GM18858 (cell line): ENCODE results near the gene TMEM201.
A peak's percentile ranks its signal among the peaks of the same experiment; 100 is the strongest.
"Not testable (repeated sequence)": the region's sequence is repeated elsewhere in the genome, so short reads cannot be mapped to it uniquely, and the experiment has no call there.

Experiments used
- ATAC-seq: cut with Tn5 transposase; IDR thresholded peaks from one replicate; pipeline ENCODE4 v1.9.1; 2021; ENCODE audit not compliant: unreplicated experiment

TMEM201 gene, protein sequence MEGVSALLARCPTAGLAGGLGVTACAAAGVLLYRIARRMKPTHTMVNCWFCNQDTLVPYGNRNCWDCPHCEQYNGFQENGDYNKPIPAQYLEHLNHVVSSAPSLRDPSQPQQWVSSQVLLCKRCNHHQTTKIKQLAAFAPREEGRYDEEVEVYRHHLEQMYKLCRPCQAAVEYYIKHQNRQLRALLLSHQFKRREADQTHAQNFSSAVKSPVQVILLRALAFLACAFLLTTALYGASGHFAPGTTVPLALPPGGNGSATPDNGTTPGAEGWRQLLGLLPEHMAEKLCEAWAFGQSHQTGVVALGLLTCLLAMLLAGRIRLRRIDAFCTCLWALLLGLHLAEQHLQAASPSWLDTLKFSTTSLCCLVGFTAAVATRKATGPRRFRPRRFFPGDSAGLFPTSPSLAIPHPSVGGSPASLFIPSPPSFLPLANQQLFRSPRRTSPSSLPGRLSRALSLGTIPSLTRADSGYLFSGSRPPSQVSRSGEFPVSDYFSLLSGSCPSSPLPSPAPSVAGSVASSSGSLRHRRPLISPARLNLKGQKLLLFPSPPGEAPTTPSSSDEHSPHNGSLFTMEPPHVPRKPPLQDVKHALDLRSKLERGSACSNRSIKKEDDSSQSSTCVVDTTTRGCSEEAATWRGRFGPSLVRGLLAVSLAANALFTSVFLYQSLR

DNA sequence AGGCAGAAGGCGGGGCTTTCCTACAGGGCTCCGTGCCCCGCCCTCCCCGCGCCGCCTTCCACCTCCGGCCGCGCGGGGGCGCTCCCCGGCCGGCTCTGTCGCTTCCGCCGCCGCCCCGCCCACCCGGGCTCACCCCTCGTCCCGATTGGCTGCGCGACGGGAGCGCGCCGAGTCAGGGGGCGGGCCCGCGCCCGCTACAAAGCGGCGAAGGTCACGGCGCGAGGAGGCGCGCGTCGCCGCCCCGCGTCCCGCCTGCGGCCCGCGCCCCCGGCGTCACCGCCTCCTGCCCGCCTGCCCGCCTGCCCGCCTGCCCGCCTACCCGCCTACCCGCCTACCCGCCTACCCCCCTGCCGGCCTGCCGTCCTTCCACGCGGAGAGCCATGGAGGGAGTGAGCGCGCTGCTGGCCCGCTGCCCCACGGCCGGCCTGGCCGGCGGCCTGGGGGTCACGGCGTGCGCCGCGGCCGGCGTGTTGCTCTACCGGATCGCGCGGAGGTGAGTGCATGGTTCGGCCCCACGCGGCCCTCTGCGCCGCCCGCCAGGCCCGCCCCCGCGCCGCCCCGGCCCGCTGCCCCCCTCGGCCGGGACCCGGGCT is at the start of gene TMEM201:
Gene TMEM201 (plus strand): TSS at position 361 of the 593 bp plus-strand sequence. CDS start 20 bp downstream, at position 381.
- peak; percentile 54 for ATAC-seq

DNA sequence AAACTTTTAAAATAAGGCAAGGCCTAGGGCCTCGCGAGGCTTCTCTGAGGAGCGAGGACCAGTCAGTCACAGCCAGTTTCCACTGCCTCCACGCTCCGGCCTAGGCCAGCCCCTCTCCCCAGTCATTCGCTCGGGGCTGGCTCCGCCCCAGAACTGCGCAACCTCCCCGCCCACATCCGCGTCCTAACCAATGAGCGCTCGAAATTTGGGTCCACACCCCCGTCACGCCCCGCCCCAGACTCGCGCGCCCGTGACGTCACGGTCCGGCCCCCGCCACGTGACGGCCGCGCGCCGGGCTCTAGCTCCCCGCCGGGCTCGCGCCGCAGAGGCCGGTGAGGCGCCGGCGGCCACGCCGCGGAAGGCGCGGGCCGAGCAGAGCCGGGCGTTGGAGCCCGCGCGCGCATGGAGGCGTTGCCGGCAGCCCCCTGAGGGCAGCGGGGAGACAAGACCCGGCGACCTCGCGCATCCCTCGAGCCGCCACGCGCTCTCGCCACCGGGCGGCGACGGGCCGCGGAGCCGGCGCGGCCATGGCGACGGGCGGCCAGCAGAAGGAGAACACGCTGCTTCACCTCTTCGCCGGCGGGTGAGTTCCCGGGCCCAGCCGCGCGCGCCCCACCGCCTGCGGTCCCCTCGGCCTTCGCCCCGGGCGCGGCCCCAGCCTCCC is 49.4 kb upstream of the TMEM201 start, which contains the start of gene SLC25A33:
Gene SLC25A33 (plus strand): TSS at position 301 of the 664 bp plus-strand sequence. CDS start 227 bp downstream, at position 528.
- peak; percentile 82 for ATAC-seq

DNA sequence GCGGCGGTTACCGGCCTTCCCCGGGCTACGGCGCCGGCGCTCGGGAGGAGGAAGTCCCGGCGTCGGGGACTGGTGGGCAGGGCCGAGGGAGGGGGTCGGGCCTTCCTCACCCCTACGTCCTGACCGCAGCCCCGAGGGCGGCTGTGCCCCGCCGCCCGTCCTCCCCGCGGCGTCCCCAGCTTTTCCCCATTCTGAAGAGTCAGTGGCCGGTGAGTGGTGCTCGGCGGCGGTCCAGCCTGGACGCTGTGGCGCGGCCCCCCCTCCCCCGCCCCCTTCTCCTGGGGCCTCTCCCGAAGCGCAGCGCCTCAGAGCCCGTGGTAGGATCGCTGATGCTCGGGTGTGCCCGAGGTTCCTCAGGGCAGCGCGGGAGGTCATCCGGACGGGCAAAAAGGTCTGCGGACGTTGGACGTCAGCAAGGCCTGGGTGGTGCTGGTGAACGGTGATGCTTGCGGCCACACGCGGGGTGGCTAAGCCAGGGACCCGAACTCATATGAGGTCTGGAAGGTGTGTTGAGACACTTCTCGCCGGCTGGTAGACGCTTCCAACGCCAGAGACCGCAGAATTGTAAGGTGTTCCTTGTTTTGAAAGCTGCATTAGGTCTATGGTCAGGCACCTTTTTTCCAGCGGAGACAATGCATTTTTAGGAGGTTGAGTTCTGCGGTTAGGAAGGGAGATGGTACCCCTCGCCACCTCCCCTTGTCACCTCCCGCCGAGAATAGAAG is 48.7 kb upstream of the TMEM201 start:
- peak; percentile 12 for ATAC-seq

DNA sequence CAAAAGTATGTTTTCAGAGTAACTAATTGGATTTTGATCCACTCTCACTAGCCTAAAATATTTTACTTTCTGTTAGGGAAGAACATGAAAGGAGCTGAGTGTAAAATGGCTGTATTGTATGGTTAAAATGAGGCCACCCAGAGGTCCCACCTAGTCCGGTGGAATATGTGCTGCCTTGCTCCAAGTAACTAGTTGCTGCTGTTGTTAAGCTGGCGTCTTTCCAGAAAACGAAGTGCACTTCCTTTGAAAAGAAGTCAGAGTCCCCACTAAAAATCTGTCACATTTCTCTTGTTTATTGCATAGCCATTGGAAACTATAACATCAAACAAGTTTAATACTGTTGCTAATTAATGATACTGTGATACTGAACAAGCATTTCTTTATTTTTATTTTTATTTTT is 46.3 kb upstream of the TMEM201 start:
- no peak for ATAC-seq

DNA sequence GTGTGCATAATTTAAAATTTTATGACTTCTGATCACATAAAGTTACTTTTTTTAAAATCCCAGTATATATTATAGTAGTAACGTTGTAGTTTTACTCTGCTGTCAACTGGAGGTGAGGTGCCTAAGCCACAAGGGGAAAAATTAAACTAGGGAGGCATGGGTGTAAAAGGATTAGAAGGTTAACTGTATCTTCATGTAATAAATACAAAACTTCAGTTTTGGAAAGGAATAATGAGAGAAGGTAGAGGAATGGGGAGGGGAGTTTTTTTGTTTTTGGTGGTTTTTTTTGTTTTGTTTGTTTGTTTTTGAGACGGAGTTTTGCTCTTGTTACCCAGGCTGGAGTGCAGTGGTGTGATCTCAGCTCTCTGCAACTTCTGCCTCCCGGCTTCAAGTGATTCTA is 43.8 kb upstream of the TMEM201 start:
- no peak for ATAC-seq

DNA sequence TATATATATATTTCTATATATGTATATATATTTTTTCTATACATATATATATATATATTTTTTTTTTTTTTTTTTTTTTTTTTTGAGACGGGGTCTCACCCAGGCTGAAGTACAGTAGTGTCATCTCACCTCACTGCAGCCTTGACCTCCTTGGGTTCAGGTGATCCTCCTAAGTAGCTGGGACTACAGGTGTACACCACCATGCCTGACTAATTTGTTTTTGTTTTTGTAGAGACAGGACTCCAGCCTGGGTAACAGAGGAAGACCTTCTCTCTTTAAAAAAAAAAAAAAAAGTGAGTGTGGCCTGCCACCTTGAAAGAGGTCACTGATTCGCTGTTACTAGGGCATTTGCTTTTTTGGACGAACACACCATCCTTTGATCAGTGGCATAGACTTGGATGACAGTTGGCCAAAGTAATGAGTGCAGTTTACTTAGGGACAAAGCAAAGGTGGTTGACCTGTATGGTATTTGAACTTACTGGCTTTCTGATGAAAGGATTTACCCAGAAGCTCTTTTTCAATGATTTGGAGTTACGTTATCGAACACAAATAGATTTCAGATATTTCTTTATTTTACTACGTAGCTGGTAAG is 38.7 kb upstream of the TMEM201 start:
- no peak for ATAC-seq

DNA sequence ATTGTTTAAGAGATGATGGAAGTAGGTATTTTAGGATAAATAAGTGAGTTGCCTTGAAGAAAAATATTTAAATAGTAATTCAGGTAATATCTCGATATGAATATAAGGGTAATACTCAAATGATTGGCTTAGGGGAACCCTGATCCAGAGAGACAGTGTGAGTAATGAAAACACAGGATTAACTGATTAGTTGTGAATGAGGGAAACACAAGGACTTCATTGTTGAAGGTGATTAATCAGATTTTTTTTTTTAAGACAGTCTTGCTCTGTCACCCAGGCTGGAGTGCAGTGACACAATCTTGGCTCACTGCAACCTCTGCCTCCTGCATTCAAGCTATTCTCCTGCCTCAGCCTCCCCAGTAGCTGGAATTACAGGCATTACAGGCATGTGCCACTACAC is 36.7 kb upstream of the TMEM201 start:
- ATAC-seq: no peak

DNA sequence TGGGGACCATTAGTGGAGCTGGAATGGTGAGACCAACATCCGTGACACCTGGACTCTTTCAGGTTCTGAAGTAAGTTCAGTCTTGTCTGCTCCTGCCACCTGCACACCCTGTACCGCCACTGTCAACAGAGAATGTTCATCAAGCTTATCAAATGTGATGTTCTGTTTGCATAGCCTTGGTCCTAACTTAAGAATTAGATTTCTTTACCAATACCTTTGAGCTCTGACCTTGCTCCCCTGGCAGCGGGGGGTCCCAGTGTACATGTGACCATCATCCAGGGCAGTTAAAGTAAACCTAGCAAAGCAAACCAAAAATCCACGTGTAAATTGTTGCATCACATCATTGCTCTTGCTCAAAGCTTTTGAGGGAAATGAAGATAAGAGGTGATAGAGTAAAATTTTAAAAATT is 35.0 kb upstream of the TMEM201 start:
- no peak for ATAC-seq

DNA sequence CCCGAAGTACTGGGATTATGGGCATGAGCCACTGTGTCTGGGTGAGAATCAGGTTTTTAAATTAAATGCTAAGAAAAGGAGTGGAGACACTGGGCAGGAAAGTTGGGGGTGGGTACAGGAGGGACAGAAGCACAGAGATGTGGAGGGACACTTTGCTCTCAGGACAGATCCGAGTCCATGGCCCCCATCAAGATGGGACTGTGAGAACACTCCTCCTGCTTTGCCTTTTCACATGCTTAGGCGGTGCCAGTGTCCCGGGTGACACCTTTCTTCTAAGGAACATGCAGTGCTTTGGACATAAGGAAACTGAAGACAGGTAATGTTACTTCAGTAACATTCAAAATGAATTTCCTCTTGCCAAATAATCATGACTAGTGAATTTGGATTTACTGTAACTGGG is 32.8 kb upstream of the TMEM201 start:
- ATAC-seq: no peak

DNA sequence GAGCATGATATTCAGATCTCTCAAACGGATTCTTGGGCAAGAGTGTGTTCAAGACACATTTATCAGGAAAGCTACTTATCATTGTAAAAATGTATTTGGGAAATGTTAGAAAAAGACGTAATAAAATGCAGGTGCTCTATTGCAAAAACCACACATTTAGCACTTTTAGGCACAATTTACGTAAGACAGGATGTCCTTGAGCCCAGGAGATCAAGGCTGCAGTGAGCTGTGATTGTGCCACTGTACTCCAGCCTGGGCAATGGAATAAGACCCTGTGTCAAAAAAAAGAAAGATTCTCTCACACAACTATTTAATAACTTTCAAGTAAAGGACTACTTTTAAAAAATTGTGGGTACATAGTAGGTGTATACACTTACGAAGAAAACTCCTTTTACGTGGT is 31.1 kb upstream of the TMEM201 start:
- no peak for ATAC-seq

DNA sequence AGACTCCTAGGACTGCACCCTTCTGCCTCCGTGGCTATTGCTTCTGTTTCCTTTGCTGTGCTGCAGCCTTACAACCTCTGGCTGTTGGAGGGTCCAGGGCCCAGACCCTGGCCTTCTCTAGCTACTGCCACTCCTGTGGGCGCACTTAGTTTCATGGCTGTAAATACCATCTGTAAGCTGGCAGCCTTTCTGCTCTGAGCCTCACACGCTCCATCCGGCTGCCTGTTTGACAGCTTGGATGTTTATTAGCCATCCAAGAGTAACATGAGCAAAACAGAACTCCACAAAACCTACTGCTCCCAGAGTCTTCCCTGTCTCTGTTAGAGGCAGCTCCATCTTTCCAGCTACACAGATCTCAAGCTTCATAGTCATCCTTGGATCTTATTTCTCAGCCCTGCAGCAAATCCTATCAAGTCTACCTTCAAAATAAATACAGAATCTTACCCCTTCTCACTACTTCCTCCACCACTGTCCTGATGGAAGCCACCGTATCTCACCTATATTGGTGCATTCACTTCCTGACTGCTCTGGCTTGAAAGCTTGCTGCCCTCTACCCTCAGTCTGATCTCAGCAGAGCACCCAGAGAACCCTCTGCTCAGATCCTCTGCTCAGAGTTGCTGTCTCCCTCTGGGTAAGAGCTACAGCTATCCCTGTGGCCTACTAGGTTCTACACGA is 30.3 kb upstream of the TMEM201 start:
- no peak for ATAC-seq

DNA sequence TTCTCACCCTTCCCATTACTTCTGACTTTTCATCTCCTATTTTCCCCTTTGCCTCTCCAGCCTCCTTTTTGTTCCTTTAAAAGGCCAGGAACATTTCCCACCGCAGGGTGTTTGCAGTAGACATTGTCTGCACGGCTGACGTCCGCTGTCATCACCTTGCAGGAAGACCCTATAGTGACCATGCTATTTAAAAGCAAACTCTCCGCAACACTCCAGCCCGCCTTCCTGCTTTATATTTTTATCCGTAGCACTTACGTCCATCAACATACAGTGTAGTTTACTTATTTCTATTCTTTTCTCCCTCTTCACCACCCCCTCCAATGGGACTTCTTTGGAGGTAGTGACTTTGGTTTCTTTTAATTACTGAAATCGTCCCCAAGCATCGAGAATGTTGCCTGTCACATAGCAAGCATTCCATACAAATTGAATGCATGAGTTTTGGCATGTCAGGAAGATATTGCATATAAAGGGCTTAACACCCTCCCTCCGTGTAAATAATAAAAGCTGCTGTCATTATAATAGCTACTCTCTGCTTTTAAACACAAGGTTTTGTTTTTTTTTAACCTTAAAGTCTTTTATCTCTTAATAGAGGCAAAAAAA is 29.7 kb upstream of the TMEM201 start:
- no peak for ATAC-seq

DNA sequence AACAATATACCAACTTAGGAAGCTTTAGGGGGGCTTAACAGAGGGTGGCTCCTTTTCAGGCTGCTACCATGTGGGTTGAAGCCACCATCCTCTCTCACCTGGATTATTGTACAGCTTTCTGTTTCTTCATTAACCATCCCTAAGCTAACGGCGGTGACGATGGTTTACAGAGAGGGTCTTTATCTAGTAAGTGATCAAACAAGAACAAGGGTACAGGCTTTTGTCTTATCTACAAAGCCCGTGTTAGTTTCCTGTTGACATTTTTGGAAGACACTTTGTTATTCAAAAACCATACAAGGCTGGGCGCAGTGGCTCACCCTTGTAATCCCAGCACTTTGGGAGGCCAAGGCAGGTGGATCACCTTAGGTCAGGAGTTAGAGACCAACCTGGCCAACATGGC is 29.0 kb upstream of the TMEM201 start:
- no peak for ATAC-seq

DNA sequence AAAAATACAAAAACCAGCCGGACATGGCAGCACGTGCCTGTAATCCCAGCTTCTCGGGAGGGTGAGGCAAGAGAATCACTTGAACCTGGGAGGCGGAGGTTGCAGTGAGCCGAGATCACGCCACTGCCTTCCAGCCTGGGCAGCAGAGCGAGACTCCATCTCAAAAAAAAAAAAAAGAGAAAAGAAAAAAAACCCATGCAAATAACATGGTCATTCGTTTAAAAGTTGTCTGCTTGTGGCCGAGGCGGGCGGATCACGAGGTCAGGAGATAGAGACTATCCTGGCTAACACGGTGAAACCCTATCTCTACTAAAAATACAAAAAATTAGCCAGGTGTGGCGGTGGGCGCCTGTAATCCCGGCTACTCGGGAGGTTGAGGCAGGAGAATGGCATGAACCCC is 28.6 kb upstream of the TMEM201 start:
- not testable (repeated sequence) for ATAC-seq

DNA sequence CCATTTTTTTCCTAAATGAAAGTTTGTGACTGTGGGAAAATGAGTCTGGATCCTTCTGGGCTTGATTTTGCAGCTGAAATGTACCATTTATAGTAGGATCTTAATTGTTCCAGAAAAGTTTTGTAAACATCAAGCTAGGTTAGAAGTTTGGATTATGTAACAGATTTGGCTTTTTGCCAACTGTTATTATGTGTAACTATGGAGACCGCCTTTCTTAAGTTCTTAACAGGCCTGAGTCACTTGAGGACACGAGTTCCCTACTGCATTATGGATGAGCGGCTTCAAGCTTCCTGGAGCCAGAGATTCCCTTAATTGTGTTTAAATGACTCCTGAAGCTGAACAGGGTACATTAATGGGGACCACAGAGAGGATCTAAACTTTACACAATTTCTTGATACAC is 27.3 kb upstream of the TMEM201 start:
- no peak for ATAC-seq

DNA sequence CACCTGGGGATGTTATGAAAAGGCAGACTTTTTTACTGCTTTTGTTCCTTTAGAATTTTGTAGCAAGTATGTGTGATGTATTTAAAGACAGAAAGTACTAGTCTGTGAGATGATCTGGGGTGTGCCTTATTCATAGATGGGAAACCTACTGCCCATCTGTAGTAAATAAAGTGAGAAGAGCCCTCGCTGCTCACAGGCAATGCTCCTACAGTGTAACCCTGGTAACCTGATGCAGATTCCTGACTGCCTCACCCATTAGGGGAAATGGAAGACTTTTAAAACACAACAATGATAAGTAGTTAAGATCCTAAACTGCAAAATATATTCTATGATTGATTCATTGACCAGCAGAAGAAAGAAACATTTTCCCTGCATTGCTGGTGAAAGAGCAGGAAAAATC is 19.4 kb upstream of the TMEM201 start:
- no peak for ATAC-seq

DNA sequence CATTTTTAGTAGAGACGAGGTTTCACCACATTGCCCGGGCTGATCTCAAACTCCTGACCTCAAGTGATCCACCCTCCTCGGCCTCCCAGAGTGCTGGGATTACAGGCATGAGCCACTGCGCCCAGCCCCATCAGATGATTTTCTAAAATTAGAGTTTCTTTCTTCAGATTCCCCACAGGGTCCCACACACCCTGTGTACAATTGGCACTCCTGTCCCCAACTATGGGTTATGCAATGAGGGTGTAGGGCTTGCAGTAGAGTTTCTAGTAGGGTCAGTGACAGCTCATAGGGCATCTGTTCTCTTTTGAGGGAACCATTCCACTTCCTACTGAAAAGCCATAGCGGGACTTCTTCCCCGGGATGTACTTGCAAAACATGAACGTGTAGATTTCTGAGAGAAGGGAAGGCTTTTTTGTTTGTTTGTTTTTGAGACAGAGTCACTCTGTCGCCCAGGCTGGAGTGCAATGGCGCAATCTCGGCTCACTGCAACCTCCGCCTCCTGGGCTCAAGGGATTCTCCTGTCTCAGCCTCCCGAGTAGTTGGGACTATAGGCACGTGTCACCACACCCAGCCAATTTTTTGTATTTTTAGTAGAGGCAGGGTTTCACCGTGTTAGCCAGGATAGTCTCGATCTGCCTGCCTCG is 17.7 kb upstream of the TMEM201 start:
- ATAC-seq: not testable (repeated sequence)

DNA sequence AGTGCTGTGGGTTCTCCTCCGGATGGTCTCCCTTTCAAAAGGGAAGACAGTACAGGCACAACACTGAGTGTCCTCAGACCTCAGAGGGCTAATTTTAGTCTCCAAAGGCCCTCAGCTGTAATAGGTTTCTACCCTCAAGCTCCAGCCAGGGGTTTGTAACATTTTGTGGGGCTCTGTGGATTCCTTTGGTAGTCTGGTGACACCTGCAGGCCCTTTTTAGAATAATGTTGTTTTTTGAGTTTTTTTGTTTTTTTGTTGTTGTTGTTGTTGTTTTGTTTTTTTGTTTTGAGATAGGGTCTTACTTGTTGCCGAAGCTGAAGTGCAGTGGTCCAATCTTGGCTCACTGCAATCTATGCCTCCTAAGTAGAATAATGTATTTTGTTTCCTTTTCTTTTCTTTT is 15.0 kb upstream of the TMEM201 start:
- ATAC-seq: no peak

DNA sequence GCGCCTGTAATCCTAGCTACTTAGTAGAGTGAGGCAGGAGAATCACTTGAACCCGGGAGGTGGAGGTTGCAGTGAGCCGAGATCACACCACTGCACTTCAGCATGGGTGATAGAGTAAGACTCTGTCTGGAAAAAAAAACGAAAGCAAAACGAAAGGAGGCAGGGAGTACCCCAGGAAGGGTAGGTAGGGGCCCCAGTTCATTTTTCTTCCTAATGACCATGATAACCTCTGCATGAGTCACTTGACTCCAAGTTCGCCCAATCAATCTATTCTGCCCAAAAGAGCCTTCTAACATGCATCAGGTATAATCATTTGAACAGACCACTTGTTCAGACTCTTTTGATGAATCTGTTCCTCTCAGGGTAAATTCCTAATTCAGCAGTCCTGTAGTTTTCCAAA is 13.2 kb upstream of the TMEM201 start:
- ATAC-seq: no peak
